ENCODE results near the gene SLITRK6.

- TF ChIP-seq CTCF (IDR thresholded peaks at IDR 0.05; ENCODE audit: low read depth, low read length) (no peak), MAX (IDR thresholded peaks at IDR 0.05; ENCODE audit: low read depth, low read length) (no peak)
Observed at GRCh38 chr13:85755123-85755522, 44.1 kb downstream of the SLITRK6 start.

Data from NB4 (cell line).